Measurements from ENCODE around the gene NUP37. TPM values are rescaled to one million over a fixed set of nuclear protein-coding genes. Genes with fewer than 3 reads are reported as not detected.
"Not testable (repeated sequence)": the region's sequence is repeated elsewhere in the genome, so short reads cannot be mapped to it uniquely, and the experiment has no call there.

NUP37 gene
- polyA plus RNA-seq, 10 donors, result 15.4 to 23.3 (median 20.4) TPM

DNA sequence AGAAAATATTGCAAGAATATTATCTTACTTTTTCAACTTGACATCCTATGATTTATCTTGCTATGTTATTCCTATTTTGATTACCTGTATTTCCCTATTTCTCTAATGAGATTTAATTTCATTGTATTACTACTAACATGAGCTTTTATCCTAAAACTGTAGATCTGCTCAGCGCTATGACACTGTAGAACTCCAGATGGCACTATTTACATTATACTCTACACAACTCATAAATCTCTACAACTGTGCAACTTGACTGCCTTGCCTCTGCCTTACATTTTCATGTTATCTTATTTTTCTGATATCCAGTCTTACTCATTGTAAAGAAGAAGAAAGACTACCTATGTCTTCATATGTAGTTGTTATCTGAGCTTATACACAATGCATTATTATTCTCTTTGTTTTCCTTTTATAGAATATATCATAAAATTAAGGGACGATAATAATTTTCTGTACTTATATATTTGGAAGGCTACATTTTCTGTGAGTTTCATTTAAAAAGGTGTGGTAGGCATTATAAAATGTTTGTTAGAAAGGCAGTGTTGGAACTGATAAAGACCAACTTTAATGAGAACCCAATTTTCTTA, 24.1 kb downstream of the NUP37 start:
- peak; percentile 15 to 49 (median 16) for DNase-seq

DNA sequence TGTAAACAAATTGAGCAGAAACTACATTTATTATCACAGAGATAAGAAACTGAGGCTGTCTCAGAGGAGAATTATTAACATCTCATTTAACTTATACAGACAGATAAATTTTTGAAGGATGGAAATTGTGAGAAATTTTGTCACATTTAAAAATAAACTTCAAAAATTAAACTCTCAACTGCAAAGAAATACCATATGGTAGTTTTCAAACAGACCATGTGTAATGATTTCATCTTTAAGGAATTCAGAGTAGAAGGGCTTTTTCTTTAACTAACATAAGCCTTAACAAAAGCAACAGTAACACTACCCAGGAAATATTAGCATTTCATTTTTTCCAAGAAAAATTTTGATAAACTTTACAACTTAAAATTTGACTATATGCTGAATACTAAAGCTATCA, 26.6 kb downstream of the NUP37 start:
- DNase-seq, result peak in 2 of 3 donors; percentile 16 to 20

DNA sequence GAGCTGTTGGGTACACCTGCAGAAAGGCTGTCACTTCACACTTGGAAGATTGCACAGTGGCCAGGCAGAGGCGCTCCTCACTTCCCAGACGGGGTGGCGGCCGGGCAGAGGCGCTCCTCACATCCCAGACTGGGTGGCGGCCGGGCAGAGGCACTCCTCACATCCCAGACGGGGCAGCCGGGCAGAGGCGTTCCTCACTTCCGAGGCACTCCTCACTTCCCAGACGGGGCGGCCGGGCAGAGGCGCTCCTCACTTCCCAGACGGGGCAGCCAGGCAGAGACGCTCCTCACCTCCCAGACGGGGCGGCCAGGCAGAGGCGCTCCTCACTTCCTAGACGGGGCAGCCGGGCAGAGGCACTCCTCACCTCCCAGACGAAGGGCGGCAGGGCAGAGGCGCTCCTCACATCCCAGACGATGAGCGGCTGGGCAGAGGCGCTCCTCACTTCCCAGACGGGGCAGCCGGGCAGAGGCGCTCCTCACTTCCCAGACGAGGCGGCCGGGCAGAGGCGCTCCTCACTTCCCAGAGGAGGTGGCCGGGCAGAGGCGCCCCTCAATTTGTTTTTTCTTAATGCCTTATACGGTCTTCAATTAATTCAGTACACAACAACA, 30.6 kb downstream of the NUP37 start:
- DNase-seq, result not testable (repeated sequence)

DNA sequence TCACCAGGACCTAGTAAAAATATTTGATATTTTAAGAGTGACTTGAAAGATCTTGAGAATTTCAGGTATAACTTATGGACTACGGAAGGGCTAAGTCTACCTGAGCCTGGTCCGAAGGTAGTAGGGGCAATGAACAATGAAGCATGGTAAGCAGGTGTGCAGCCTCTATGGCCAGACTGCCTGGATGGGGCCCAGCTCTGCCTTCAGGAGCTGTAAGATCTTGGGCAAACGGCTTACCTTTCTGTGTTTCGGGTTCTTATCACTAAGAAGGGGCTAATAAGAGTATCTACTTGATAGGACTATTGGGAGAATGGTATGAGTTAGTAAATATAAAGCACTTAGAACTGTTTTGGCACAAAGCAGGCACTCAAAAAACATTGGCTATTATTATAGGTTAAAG, 39.1 kb downstream of the NUP37 start:
- no peak for DNase-seq

DNA sequence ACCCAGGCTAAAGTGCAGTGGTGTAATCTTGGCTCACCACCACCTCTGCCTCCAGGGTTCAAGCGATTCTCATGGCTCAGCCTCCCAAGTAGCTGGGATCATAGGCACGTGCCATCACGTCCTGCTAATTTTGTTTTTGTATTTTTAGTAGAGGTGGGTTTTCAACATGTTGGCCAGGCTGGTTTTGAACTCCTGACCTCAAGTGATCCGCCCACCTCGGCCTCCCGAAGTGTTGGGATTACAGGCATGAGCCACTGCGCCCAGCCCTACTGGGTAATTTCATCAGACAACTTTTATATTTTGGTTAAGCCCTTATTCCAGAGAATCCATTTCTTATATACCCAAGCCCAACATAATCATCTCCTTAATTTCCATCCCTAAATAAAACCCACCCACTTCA, 47.8 kb downstream of the NUP37 start:
- not testable (repeated sequence) for DNase-seq

DNA sequence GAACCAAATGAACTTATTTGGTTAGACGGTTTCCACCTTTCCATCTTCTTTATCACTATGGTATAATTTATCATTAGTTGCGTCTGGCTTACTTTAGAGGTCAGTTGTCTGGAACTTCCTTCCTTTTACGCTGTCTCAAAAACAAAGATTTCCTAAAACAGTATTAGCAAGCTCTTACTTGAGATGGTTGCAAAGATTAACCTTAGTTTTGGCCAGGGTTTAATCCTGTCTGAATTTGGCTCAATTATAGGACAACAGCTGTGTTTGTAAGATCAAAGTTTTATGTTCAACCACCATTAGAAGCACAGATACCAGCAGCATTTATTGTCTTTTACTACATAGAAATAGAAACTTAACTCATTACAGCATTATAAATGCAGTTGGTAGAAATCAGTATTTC, 50.2 kb downstream of the NUP37 start:
- no peak for DNase-seq

DNA sequence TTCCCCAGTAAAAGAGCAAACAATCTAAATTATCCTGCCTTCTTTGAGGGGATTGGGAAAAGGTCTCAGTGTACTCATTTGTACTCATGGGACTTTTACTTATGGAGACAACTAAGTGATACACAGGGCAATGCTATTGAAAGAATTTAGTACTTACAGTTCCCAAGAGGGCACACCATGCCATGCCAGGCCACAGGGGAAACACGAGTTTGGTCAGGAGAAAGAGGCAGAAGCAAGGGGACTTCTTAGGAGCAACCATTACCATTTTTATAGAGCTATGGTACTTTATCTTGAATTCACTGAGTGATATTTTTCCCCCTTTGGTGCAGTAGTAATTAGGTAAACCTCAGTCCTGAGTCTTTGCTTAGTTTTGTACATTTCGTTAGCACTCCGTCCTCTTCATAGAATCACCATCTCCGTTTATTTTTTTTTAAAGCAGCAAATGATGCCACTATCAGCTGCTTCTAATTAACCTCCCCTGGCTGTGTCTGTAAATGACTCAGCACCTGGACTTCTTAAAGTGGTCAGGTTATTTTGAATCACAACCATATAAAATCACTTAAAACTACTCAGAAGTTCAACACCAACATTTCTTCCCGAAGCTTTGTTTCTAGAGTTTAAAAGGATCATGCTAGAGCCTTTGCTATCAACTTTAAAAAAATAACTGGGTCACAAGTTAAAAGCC, 52.2 kb downstream of the NUP37 start:
- no peak for DNase-seq

DNA sequence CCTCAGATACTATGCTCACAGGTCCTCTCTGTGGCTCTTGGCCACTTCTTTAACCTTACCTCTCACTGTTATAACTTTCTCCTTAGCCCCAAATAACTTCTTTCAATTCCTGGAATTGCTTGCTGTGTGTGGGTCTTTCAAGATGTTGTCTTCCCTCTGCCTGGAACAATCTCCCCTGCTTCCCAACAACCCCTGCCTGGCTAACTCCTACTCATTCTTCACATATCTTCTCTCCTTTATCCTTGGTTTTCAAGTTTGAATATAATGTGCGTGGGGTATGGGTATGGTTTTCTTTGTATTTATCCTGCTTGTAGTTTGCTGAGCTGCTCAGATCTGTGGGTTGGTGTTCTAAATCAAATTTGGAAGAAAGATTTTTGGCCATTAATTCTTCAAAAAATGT, 55.4 kb downstream of the NUP37 start:
- no peak for DNase-seq

DNA sequence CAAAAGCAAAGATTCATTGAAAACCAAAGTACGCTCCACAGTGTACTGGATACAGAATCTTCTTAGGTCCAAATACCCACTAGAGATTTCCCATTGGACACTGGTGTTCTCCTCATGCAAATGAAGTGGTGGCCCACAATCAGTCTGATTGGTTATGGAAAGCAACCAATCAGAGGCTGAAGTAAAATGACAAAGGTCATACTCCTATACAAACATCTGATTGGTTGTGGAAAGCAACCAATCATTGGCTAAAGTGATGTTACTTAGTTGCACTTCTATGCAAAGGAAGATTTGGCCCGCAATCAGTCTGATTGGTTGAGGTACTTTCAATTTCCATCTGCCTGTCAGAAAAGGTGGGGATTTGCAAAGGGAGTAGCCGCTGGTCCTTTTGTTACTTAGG, 56.8 kb downstream of the NUP37 start:
- DNase-seq, result no peak

DNA sequence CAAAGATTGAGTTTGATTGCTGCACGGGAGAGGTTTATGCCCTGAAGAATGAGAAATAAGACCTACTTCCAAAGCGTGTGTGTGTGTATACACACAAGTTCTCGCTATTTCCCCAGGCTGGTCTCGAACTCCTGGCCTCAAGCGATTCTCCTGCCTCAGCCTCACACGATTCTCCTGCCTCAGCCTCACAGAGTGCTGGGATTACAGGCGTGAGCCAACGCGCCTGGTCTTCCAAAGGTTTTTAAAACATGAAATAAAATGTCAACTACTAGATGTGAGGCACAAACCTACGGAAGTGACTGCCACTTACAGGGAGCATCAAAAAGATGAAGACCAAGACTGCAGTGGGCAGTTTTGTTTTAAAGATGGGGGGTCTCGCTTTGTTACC, 57.5 kb downstream of the NUP37 start:
- DNase-seq, result no peak

DNA sequence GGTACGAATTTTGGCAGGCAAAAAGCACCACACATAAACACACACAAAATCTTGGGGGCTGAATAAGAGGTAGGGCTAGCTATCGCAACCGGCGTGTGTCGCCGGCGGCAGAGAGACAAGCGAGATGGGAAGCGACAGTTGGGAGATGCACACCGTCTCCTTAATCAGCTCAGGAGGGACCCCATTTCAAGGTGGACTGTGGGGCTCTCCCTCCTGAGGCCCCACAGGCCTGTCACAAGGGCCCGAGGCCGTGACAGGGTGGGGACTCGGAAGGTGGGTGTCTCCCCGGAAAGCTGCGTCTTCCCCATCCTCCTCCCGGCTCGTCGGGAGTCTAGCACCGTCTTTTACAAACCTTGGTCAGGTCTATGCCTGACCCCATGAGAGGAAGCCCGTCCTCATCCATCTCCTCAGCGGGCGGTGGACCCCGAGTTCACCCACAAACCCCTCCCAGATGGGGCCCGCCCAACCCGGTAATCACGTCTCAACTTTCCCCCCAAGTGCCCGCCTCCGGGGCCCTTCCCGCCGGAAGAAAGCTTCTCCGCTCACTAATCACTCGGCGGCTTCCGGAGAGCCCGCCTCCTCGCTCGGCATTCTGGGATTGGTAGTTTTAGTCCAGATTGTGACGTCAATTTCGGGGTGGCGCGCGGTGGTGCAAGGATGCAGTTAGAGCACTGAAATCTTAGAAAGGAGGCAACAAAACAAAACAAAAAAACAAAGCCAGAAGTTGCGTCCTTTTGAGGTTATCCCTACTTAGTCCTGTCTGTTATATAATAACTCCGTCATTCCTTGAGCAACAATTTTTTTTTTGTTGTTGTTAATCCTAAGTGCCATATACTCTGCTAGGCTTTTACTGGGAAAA, 58.1 kb downstream of the NUP37 start, which contains the start of gene WASHC3:
Gene WASHC3, minus strand, starts transcription at position 432 of the 859 bp plus-strand sequence. Its CDS starts 29 bp downstream, at position 403.
- peak; percentile 96 to 98 (median 96) for DNase-seq

DNA sequence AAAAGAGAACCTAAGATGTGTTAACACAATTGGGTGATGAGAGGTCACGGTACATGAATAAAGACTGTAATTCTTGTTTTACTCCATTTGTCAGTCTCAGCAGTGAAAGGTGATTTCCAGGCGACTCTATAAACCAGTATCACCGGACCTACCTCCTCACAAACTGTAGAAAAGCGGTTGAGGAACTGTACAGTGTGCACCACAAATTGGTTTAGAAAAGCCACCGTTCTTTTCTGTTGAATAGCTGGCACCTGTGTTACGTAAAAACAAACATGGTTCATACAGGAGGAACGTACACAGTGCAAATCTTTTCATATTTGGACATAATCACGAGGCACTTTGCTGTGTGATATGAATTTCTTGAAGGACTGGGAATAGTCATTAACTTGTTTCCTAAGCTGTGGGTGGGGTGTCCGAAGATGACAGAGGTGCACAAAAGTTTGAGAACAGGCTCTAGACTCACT, 58.8 kb downstream of the NUP37 start:
- DNase-seq, result no peak

DNA sequence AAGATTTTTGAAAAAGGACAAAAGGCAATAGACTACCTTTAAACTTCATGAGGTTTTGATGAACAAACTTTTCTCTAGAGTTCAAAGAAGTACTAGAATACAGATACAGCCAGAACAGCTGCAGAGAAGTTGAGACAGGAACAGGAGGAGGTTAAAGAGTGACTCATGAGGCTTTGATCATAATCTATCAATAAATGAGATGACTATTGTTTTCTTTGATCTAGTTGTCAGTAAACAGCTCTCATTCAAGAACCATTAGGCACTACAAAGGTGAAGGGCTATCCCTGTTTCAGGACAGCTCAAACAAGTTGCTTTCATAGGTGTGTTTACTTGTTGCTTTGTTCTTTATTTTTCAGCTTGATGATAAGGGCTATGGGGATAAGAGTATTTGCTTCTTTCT, 60.6 kb downstream of the NUP37 start:
- no peak for DNase-seq

DNA sequence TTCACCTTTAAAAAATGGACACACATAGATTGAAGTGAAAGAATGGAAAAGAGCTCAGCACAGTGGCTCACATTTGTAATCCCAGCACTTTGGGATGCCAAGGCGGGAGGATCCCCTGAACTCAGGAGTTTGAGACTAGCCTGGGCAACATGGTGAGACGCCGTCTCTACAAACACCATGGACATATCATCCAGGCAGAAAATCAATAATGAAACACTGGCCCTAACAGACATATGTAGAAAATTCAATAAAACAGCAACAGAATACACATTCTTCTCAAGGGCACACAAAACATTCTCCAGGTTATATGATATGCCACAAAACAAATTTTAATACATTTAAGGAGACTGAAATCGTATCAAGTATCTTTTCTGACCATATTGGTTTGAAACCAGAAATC, 65.6 kb downstream of the NUP37 start:
- no peak for DNase-seq

DNA sequence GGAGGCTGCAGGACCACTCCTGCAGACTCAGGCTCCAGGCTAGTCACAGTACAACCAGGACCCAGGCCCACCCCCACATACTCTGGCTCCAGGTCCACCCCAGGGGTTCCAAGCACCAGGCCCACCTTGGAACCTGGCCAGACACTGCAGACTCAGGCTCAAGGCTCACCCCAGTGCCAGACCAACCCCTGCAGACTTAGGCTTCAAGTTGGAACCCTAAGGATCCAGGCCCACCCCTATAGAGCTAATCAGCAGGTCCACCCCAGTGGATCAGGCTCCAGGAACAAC, 66.9 kb downstream of the NUP37 start:
- no peak for DNase-seq

DNA sequence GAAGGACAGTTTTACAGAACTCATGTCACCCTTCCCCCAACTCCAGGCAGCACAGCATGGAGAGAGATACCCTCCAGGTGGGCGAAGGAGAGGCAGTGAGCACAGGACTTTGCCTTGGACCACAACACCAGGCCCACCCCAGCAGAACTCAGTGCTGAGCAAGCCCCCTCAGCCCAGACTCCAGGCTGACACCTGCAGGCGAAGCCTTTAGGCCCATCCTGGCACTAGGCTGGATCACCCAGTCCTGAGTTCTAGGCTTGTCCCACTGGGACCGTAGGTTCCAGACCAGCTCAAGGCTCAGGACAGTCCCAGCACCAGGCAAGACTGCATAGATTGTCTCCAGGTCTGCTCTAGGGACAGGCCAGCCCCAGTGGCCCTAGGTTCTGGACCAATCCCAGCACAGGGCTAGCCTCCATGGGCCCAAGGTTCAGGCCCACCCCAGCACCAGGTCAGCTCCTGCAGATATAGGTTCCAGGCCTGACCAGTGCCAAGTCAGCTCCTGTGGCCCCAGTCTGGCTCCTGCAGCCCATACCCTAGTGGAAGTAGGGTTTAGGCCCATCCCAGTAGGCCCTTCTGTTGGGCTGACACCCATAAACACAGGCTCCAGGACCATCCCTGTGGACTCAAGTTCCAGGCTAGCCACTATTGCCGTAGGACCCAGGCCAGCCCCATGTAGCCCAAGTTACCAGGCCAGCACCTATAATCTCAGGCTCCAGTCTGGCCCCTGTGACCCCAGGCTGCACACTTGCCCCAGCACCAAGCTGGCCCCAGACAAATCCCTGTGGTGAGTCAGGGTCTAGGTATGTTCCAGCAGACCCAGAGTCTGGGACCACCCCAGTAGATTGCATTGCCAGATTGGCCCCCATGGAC, 67.5 kb downstream of the NUP37 start:
- DNase-seq, result no peak

DNA sequence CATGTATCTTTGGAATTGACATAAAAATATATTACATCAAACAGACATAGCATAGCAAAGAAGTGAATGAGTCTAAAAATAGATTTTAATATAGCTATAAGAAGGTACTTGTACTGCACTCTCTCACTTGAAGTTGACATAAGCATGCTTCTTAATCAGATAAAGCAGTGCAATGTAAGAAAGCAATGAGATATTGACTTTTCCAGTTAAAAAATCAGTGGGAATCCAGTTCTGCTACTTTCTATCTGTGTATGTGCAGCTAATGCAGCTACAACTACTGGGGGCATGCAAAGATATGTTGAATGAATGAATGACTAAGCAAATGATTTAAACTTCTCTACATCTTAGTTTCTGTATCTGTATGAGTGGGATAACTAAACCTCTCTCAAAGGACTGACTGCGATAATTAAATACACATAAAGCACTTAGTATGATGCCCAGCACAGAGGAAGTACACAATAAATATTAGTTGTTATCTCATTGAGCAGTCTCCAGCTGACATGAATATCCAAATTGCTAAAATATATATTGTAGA, 68.4 kb downstream of the NUP37 start:
- no peak for DNase-seq

DNA sequence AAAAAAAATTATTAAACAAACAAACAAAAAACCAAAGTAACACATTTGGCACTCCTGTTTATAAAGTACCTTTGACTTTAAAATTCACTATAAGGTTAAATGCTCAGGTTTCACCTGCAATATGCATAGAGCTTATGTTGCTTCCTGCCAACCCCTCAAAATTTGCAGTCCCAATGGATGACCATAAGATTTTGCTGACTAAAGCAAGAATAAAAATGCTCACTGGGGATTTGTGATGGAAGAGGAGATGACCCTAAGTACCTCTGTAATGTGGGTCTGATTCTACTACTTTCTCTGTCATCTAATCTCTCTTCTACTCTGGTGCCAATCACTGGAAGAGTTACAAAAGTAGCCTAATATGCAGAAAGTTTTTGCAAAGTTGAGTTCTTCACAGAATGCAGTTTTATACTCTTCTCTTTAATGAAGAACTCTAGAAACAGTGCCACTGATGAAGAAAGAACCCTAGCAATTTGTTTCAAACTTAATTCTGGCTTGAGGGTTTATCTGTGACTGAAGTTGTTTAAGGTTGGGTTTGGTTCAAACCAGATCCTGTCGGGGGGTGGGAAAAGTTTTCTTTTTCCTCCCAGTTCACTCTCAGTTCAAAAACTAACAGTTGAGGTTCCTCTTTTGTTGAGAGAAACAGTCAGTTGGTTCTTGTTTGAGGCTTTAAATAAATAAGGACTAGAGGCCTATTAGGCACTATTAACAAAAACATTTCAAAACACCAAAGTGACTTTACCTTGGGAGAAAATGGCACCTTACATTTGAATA, 69.1 kb downstream of the NUP37 start:
- DNase-seq, result no peak

DNA sequence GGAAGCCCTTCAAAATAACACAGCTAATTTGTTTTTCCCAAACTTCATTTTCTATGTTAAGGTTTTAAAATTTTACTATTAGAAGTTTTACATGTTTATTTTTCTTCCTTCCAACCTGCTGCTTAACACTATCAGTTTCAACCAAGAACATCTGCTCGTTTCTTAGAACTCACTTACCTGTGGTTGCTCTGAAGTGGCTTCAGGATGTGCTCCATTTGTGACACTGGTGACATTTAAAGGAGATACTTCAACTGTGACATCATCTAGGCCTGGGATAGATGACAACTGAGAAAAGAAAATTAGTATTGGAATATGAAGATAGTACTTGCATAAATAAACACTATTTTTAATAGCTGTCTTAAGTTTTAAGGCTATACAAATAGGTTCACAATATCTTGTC, 76.0 kb downstream of the NUP37 start:
- no peak for DNase-seq

DNA sequence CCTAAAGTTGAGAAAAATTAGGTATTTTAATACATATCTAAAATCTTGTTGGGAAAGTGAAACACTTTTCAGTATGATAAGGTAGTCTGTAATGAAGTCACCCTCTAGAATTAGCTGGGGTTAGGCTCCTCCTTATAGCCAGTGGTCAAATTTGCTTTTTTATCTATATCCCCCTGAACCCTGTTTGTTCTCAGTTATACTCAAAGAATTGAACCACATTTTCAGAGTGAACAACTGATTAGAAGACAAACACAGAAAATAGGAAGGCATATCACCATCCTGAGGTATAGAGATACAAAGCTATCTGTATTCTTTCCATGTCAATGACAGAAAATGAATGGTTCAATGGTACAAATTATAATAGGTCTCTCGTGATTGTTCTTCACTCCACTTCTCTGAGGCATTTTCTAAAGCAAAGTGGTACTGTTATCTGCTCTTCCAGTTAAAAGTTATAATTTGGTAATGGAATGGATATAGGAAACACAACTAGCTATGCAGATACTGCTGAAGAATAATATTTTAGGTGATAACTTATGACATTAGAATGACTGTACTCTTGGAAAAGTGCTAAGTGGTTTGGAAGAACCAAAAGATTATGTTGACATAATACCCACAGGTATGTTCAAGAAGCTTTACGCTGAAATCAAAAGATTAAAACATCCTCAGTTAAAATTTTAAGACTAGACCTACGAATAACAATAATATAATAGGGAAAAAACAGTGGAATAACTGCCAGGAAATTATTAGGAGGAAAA, 85.7 kb downstream of the NUP37 start:
- no peak for DNase-seq

Measured in muscle of back (tissue), 11 donors.